ENCODE results near the gene PLXNB2.

GRCh38 chr22:50294319-50294656 lies 13.2 kb downstream of the PLXNB2 start:
- TF ChIP-seq, protein P1, sequence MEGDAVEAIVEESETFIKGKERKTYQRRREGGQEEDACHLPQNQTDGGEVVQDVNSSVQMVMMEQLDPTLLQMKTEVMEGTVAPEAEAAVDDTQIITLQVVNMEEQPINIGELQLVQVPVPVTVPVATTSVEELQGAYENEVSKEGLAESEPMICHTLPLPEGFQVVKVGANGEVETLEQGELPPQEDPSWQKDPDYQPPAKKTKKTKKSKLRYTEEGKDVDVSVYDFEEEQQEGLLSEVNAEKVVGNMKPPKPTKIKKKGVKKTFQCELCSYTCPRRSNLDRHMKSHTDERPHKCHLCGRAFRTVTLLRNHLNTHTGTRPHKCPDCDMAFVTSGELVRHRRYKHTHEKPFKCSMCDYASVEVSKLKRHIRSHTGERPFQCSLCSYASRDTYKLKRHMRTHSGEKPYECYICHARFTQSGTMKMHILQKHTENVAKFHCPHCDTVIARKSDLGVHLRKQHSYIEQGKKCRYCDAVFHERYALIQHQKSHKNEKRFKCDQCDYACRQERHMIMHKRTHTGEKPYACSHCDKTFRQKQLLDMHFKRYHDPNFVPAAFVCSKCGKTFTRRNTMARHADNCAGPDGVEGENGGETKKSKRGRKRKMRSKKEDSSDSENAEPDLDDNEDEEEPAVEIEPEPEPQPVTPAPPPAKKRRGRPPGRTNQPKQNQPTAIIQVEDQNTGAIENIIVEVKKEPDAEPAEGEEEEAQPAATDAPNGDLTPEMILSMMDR (IDR thresholded peaks at IDR 0.05) = no peak
- no peak for TF ChIP-seq POLR2A (IDR thresholded peaks at IDR 0.05)

Measured in gastroesophageal sphincter (tissue), 3 donors.